Duodenal mucosa (tissue), 2 donors: ENCODE data around the gene DMWD.

ENCODE experiments used
- H3K27ac ChIP-seq: one replicate; pipeline ENCODE4 v1.7.0; 2013; ENCODE audit warnings: low read depth, low read length
- H3K27me3 ChIP-seq, 2 donors: one replicate each; pipeline ENCODE4 v1.7.0; 2013; ENCODE audit warnings: low read length in 2 of 2, control low read depth in 1 of 2; ENCODE audit not compliant: insufficient read depth in 2 of 2, control insufficient read depth in 1 of 2
- H3K36me3 ChIP-seq, 2 donors: one replicate each; pipeline ENCODE4 v1.7.0; 2013; ENCODE audit warnings: low read length in 2 of 2, control low read depth in 1 of 2; ENCODE audit not compliant: insufficient read depth in 2 of 2, control insufficient read depth in 1 of 2
- H3K4me1 ChIP-seq, 2 donors: one replicate each; pipeline ENCODE4 v1.7.0; 2013; ENCODE audit warnings: low read length in 2 of 2, control low read depth in 1 of 2; ENCODE audit not compliant: insufficient read depth in 2 of 2, control insufficient read depth in 1 of 2
- H3K4me3 ChIP-seq, 2 donors: one replicate each; pipeline ENCODE4 v1.7.0; 2013; ENCODE audit warnings: low read length in 2 of 2, low read depth in 1 of 2
- H3K9ac ChIP-seq, 2 donors: one replicate each; pipeline ENCODE4 v1.7.0; 2013; ENCODE audit warnings: low read length in 2 of 2, low read depth in 1 of 2
- H3K9me3 ChIP-seq, 2 donors: one replicate each; pipeline ENCODE4 v1.7.0; 2013; ENCODE audit warnings: low read length in 2 of 2, control low read depth in 1 of 2; ENCODE audit not compliant: control insufficient read depth in 1 of 2

DMWD gene

DNA sequence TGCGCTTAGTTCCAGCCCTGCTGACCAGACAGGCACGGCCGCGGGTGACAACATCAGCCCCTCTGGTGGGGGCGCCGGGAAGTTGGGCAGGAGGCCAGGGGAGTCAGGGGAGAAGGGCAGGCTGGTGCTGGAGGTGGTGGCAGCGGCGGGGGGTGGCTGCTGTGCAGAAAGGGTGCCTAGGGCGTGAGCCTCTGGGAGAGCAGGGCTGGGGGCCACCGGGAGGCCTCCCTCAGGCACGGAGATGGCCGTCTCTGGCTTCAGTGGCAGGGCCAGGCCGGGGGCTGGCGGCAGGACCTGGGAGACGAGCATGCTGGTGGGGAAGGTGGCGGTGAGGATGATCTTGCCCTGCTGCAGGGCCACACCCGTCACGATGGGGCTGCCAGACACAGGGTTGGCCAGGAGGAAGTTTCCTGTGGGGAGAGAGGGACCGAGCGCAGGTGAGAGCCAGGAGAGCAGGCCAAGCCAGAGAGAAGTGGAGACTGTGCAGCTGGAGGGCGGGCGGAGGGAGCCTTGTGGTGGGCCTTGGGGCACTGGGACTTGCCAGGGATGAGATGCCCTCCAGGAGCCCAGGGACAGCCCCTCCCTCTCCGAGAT is 26.8 kb downstream of the DMWD start:
- peaks cover 0 to 9% of the 10 kb centered on the region in 2 donors for H3K4me1 ChIP-seq
- H3K4me3 ChIP-seq = no peak overlapping the region
- H3K27ac ChIP-seq = no peak overlapping the region
- H3K9ac ChIP-seq = no peak overlapping the region
- H3K27me3 ChIP-seq = no peaks in the 10 kb centered on the region
- no peaks in the 10 kb centered on the region for H3K9me3 ChIP-seq
- H3K36me3 ChIP-seq = no peaks in the 10 kb centered on the region

GRCh38 chr19:45764945-45765701 is 27.5 kb downstream of the DMWD start:
- Histone ChIP-seq H3K27ac (no peak overlapping the region), H3K9me3 (no peaks in the 10 kb centered on the region), H3K4me1 (peaks cover 0 to 9% of the 10 kb centered on the region in 2 donors), H3K36me3 (no peaks in the 10 kb centered on the region), H3K9ac (no peak overlapping the region), H3K4me3 (no peak overlapping the region), H3K27me3 (no peaks in the 10 kb centered on the region)

DNA sequence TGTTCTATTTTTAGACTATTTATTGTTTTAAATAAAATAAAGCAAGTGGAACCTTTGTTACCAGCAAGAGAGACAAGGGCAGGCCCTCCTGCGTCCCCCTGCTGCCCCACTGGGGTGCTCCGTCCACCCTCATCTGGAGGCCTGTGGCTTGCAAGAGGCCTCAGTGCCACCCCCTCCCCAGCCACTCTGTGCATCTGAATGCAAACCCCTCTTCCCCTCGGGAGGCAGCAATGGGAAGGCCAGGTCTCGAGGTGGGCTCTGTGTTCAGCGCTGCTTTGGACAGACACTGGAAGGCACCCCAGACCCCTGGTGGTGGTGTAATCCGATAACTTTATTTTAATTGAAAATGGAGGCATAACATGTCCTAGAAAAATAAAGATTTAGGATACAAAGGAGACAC is 28.2 kb downstream of the DMWD start:
- Histone ChIP-seq H3K9me3 (no peaks in the 10 kb centered on the region), H3K27ac (no peak overlapping the region), H3K9ac (no peak overlapping the region), H3K27me3 (no peaks in the 10 kb centered on the region), H3K36me3 (no peaks in the 10 kb centered on the region), H3K4me3 (no peak overlapping the region), H3K4me1 (peaks cover 0 to 4% of the 10 kb centered on the region in 2 donors)

DNA sequence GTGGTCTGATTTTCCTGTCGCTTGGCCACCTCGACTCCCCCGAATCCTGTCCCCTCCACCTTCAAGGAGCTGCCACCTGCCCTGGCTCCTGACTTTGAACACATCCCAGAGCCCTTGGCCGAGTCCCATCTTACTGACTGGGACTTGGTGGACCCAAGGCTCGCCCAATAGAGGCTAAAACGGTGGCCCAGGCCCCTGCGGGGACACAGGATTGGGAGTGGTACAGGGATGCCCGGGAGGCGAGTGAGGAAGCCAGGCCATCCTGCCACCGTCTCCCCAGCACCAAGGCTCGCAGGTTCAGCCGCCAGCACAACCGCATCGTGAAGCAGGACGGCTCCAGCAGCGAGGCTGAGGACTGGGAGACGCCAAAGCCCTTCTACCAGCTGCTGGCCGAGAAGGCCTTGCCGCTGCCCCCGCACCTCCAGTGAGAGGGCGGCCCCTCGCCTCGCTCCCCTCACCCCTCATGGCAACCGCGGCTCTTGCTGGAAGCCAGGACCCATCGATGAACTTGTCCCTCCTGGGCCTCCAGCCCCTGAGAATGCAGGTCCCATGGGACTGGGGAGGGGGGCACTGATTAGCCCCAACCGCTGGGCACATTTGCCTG is 28.9 kb downstream of the DMWD start:
- Histone ChIP-seq H3K4me3 (no peak overlapping the region), H3K9ac (no peak overlapping the region), H3K4me1 (peaks cover 0 to 4% of the 10 kb centered on the region in 2 donors), H3K36me3 (no peaks in the 10 kb centered on the region), H3K9me3 (no peaks in the 10 kb centered on the region), H3K27me3 (no peaks in the 10 kb centered on the region), H3K27ac (no peak overlapping the region)

DNA sequence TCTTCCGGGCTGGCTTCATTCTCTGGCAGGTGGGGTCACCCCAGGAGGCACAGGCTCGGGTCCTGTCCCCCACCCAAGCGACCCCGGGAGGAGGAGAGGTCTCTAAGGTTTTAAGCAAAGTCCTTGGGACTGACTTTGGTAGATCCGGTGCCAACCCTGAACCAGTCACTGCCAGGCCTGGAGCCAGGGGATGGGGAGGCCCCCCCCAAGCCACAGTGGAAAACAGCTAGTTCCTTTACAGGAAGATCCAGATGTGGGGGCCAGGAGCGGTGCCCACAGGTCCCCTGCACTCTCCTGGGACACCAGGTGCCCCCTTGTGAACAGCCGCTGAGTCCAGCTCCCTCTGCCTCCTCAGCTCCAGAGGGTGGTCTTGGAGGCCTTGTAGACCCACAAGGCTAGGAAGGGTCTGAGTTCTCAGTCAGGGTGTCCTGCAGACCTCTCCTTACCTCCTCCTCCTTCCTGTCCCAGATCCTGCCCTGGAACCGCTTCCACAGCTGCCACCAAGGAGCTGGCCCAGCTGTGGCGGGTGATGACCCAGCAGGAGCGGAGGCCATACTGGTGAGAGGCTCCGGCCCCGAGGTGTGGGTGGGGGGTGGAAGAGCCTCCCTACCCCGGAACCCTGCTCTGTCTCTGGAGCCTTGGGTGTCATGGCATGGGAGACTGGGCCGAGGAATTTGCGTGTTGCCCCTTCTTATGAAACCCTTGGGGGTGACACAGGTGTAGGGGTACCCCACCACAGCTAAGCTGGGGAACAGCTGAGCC is 29.6 kb downstream of the DMWD start:
- no peak overlapping the region for H3K9ac ChIP-seq
- no peaks in the 10 kb centered on the region for H3K36me3 ChIP-seq
- H3K27ac ChIP-seq = no peak overlapping the region
- H3K9me3 ChIP-seq = no peaks in the 10 kb centered on the region
- no peaks in the 10 kb centered on the region for H3K27me3 ChIP-seq
- H3K4me3 ChIP-seq = no peak overlapping the region
- peaks cover 0 to 4% of the 10 kb centered on the region in 2 donors for H3K4me1 ChIP-seq

- H3K4me3 ChIP-seq = no peak overlapping the region
- H3K27me3 ChIP-seq = no peaks in the 10 kb centered on the region
- H3K36me3 ChIP-seq = no peaks in the 10 kb centered on the region
- H3K9ac ChIP-seq = no peak overlapping the region
- no peak overlapping the region for H3K27ac ChIP-seq
- no peaks in the 10 kb centered on the region for H3K9me3 ChIP-seq
- H3K4me1 ChIP-seq = no peaks in the 10 kb centered on the region
Measured at GRCh38 chr19:45761714-45762113, 30.9 kb downstream of the DMWD start.

- Histone ChIP-seq H3K9me3 (no peaks in the 10 kb centered on the region), H3K27ac (no peak overlapping the region), H3K36me3 (no peaks in the 10 kb centered on the region), H3K27me3 (no peaks in the 10 kb centered on the region), H3K4me1 (no peaks in the 10 kb centered on the region), H3K4me3 (no peak overlapping the region), H3K9ac (no peak overlapping the region)
Measured at GRCh38 chr19:45758921-45759320, 33.7 kb downstream of the DMWD start.

- no peaks in the 10 kb centered on the region for H3K36me3 ChIP-seq
- H3K27me3 ChIP-seq = no peaks in the 10 kb centered on the region
- H3K9me3 ChIP-seq = no peaks in the 10 kb centered on the region
- H3K4me3 ChIP-seq = no peak overlapping the region
- H3K27ac ChIP-seq = no peak overlapping the region
- H3K4me1 ChIP-seq = no peaks in the 10 kb centered on the region
- H3K9ac ChIP-seq = no peak overlapping the region
Measured at GRCh38 chr19:45757695-45758094, 35.0 kb downstream of the DMWD start.

DNA sequence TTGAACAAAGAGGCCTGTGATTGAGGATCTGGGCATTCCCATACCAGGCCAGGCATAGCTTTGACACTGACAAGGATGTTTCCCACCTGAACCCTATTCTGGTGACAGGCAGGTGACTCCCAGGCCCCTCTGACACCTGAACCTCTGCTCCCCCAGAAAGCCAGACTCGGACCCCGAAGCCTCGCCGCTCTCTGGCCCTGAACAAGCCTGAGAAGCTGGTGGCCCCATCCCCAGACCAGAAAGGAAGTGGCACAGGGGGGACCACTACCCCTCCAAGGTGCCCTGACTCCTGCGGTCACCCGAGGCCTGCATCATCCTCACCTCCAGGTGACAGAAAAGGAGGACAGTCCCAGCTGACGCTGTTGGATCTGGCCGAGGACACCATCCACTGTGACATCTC is 38.3 kb downstream of the DMWD start:
- Histone ChIP-seq H3K36me3 (no peaks in the 10 kb centered on the region), H3K27ac (no peak overlapping the region), H3K27me3 (no peaks in the 10 kb centered on the region), H3K4me1 (no peaks in the 10 kb centered on the region), H3K4me3 (no peak overlapping the region), H3K9me3 (no peaks in the 10 kb centered on the region), H3K9ac (no peak overlapping the region)

DNA sequence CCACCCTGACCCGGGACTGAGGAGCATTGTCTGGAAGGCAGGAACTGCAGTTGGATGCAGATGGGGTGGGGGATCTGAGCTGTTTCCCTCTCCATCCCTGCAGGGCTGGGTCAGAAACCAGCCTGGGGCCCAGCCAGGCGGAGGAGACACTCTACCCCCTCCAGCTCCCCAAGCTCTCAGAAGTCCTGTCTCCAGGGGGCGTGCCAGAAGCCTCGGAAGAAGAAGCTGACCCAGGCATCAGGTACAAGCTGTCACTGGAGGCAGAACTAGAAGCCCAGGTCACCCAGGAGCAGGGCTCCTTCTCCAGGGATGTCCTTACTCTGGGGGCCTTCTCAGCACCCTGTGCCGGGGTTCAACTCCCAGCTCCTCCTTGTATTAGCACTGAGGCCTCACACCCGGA is 39.1 kb downstream of the DMWD start:
- Histone ChIP-seq H3K9me3 (no peaks in the 10 kb centered on the region), H3K27me3 (no peaks in the 10 kb centered on the region), H3K27ac (no peak overlapping the region), H3K9ac (no peak overlapping the region), H3K4me1 (no peaks in the 10 kb centered on the region), H3K4me3 (no peak overlapping the region), H3K36me3 (no peaks in the 10 kb centered on the region)
